Smooth muscle cell (in vitro differentiated cells): ENCODE measurements around the gene PKIB. TPM values are rescaled to one million over a fixed set of nuclear protein-coding genes. Genes with fewer than 3 reads are reported as not detected.

Experiments
- DNase-seq: peaks from one replicate; lab custom pipeline; 2025; ENCODE audit not compliant: unreplicated experiment; lab: John Stamatoyannopoulos, UW
- H2AFZ ChIP-seq: fragments of 200-600 bp; sonication (generic); 2 replicates; pipeline ENCODE4 v1.6.0; 2016; ENCODE audit warnings: antibody characterized with exemption, low read depth, mild to moderate bottlenecking
- H3F3A ChIP-seq: fragments of 200-600 bp; sonication (generic); 2 replicates; pipeline ENCODE4 v1.6.0; 2017; ENCODE audit warnings: antibody characterized with exemption, low read depth
- H3K27ac ChIP-seq: fragments of 200-600 bp; sonication (generic); 2 replicates; pipeline ENCODE4 v1.5.1; 2016; ENCODE audit warnings: low read depth, mild to moderate bottlenecking
- H3K27me3 ChIP-seq: fragments of 200-600 bp; sonication (generic); 2 replicates; pipeline ENCODE4 v1.6.1; 2016; ENCODE audit warnings: low read depth, mild to moderate bottlenecking
- H3K36me3 ChIP-seq: fragments of 200-600 bp; sonication (generic); 2 replicates; pipeline ENCODE4 v1.5.1; 2016; ENCODE audit warnings: low read depth
- H3K4me1 ChIP-seq: fragments of 200-600 bp; sonication (generic); 2 replicates; pipeline ENCODE4 v1.5.1; 2016; ENCODE audit warnings: low read depth
- H3K4me2 ChIP-seq: fragments of 200-600 bp; sonication (generic); 2 replicates; pipeline ENCODE4 v1.6.0; 2016; ENCODE audit warnings: mild to moderate bottlenecking
- H3K4me3 ChIP-seq: fragments of 200-600 bp; sonication (generic); 2 replicates; pipeline ENCODE4 v1.5.1; 2016; ENCODE audit warnings: mild to moderate bottlenecking
- H3K79me2 ChIP-seq: fragments of 200-600 bp; sonication (generic); 2 replicates; pipeline ENCODE4 v1.6.0; 2016; ENCODE audit warnings: low read depth, mild to moderate bottlenecking
- H3K9ac ChIP-seq: fragments of 200-600 bp; sonication (generic); 2 replicates; pipeline ENCODE4 v1.6.0; 2016; ENCODE audit warnings: low read depth
- H3K9me3 ChIP-seq: fragments of 200-600 bp; sonication (generic); replicated peaks from 2 replicates; pipeline ENCODE4 v1.5.1; 2016; ENCODE audit warnings: low read depth
- H4K20me1 ChIP-seq: fragments of 200-600 bp; sonication (generic); 2 replicates; pipeline ENCODE4 v1.6.0; 2016; ENCODE audit warnings: low read depth
- WGBS: methylation state at CpG from one replicate; pipeline ENCODE4 v1.1.7; 2016; ENCODE audit warnings: low lambda C conversion rate; 5-methylcytosine and 5-hydroxymethylcytosine counted together
- polyA plus RNA-seq: library from polyadenylated mRNA; unstranded; fragments of >200 nt; fragmentation: Nextera tagmentation; extraction: Ambion mirVana; gene quantifications from 2 replicates; pipeline ENCODE4 v1.2.1, GENCODE V29; 2016
- total RNA-seq: library from RNA; depleted of rRNA; stranded (reverse); fragments of >200 nt; gene quantifications from 2 replicates; pipeline ENCODE4 v1.2.3, GENCODE V29; 2014
- TF ChIP-seq, protein P1 (sequence below): fragments of 200-600 bp; sonication (generic); IDR thresholded peaks from 2 replicates; pipeline ENCODE4 v1.5.1; 2017; ENCODE audit warnings: borderline replicate concordance, mild to moderate bottlenecking, antibody characterized with exemption; ENCODE audit not compliant: insufficient read depth, poor library complexity, severe bottlenecking

PKIB gene
- total and polyA plus RNA-seq, 2 experiments from 2014 or later = 65.6 to 82.6 TPM

- H3K9ac ChIP-seq = no peak overlapping the region
- no peaks in the 10 kb centered on the region for H3F3A ChIP-seq
- TF ChIP-seq, protein P1, sequence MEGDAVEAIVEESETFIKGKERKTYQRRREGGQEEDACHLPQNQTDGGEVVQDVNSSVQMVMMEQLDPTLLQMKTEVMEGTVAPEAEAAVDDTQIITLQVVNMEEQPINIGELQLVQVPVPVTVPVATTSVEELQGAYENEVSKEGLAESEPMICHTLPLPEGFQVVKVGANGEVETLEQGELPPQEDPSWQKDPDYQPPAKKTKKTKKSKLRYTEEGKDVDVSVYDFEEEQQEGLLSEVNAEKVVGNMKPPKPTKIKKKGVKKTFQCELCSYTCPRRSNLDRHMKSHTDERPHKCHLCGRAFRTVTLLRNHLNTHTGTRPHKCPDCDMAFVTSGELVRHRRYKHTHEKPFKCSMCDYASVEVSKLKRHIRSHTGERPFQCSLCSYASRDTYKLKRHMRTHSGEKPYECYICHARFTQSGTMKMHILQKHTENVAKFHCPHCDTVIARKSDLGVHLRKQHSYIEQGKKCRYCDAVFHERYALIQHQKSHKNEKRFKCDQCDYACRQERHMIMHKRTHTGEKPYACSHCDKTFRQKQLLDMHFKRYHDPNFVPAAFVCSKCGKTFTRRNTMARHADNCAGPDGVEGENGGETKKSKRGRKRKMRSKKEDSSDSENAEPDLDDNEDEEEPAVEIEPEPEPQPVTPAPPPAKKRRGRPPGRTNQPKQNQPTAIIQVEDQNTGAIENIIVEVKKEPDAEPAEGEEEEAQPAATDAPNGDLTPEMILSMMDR = no peak
- H3K4me1 ChIP-seq = peaks cover 8% of the 10 kb centered on the region
- H3K27ac ChIP-seq = no peak overlapping the region
- no peaks in the 10 kb centered on the region for H3K36me3 ChIP-seq
- WGBS = 73% methylated on average over 3 of the region's 3 CpGs
- no peaks in the 10 kb centered on the region for H3K27me3 ChIP-seq
- no peak overlapping the region for H3K4me3 ChIP-seq
- H4K20me1 ChIP-seq = no peaks in the 10 kb centered on the region
- H3K4me2 ChIP-seq = no peak overlapping the region
- DNase-seq = no peak
- H3K79me2 ChIP-seq = no peaks in the 10 kb centered on the region
- H2AFZ ChIP-seq = no peak overlapping the region
- no peaks in the 10 kb centered on the region for H3K9me3 ChIP-seq
Measured at GRCh38 chr6:122710908-122711635, 100.9 kb downstream of the PKIB start.

- Histone ChIP-seq H3K4me3 (no peak overlapping the region), H3K9me3 (no peaks in the 10 kb centered on the region), H3K4me2 (peak overlapping the region; percentile 34), H3K27ac (peak overlapping the region; percentile 45), H4K20me1 (no peaks in the 10 kb centered on the region), H3K4me1 (peaks cover 15% of the 10 kb centered on the region), H3F3A (no peaks in the 10 kb centered on the region), H3K27me3 (no peaks in the 10 kb centered on the region), H3K79me2 (no peaks in the 10 kb centered on the region), H2AFZ (no peak overlapping the region), H3K9ac (no peak overlapping the region), H3K36me3 (no peaks in the 10 kb centered on the region)
- TF ChIP-seq, protein P1 = no peak
- DNase-seq = no peak
- WGBS = 58% methylated on average over 3 of the region's 3 CpGs
Measured at GRCh38 chr6:122712093-122712447, 101.9 kb downstream of the PKIB start.

DNA sequence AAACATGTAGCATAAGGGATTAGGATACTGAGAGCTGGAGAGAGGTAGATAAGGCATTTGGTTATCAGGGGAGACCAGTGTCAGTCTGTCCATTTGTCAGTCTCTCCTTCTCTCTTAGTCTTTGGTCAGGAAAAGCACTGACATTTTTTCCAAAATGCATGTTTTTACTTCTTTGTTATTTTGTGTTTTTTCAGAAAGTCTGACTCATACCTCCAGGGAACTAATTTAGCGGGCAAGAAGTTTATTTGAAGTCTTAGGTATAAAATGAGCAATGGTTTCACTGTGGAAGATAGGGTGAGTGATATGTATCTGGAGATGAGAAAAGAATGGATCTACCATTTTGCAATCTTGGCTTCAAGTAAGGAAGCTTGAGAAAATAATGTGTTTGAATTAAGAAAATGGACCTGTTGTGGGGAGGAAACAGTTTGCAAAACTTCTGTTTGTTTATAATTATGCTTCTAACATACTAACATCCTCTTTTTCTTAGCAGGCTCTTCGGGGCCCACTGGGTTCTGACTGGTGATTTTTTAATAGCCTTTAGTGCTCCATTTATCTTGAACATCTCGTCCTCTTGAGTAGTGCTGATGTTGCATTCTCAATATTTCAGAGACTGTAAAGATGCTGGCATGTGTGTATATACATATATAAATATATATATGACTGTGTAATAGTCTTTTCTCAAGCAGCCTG is 102.4 kb downstream of the PKIB start:
- Histone ChIP-seq H3K27ac (peak overlapping the region; percentile 45), H3K4me3 (no peak overlapping the region), H3F3A (no peaks in the 10 kb centered on the region), H3K27me3 (no peaks in the 10 kb centered on the region), H3K4me2 (peak overlapping the region; percentile 34), H3K79me2 (no peaks in the 10 kb centered on the region), H3K9ac (no peak overlapping the region), H3K36me3 (no peaks in the 10 kb centered on the region), H3K9me3 (no peaks in the 10 kb centered on the region), H3K4me1 (peaks cover 18% of the 10 kb centered on the region), H2AFZ (no peak overlapping the region), H4K20me1 (no peaks in the 10 kb centered on the region)
- DNase-seq = no peak
- TF ChIP-seq, protein P1 = no peak
- 61% methylated on average over 3 of the region's 3 CpGs for WGBS
